HG03103 (cell line): ENCODE results near the gene KATNA1.
"Not testable (repeated sequence)": the region's sequence is repeated elsewhere in the genome, so short reads cannot be mapped to it uniquely, and the experiment has no call there.

ENCODE experiments used
- ATAC-seq: cut with Tn5 transposase; IDR thresholded peaks from one replicate; pipeline ENCODE4 v1.9.1; 2021; ENCODE audit warnings: low read depth; ENCODE audit not compliant: unreplicated experiment

Gene KATNA1

DNA sequence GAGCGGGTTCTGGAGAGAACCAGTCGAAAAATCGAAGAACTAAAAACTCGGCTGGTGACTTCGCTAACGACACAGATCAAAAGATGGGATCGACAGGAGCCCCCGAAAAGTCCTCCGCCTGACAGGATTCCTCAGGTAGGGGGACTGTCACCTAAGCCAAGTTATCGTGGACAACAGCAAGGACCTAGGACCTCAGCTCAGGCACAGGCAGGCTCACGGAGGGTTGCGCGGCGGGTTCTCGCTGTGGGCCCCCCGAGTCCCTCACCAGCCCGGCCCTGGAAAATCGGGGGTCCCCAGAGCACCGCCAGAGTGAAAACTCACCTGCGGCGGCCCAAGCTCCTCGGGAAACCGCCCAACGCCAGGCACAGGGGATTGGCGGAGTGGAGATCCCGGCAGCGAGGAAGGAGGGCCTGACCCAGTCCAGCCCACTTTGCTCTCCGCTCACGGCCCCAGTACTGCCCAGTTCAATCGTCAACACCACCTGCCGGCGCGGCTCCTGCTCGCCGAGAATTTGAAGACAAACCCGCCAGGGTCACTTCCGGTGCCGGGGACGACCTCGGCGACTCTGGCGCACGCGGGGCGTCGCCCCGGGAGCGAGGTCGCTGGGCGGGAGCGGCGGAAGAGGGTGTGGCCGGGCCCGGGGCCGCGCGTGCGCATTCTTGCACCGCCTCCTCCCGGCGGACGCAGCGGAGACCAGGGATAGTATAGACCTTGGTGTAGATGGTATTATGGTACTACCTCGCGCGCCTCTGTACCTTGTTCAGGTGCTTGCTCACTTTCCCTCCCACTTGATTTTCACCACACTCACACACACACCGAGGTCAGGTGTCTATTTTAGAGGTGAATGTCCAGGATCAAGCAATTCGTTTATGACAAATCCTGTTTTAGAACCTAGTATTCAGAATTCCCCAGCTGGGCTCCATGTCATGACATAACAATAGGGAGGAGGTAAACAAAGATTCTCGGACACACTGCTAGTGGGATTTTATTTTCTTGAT lies at the start of gene KATNA1:
TSS of gene KATNA1 (minus strand) at position 567 of the 998 bp plus-strand sequence. CDS start 10,167 bp downstream, outside the sequence.
- peak; percentile 84 for ATAC-seq

DNA sequence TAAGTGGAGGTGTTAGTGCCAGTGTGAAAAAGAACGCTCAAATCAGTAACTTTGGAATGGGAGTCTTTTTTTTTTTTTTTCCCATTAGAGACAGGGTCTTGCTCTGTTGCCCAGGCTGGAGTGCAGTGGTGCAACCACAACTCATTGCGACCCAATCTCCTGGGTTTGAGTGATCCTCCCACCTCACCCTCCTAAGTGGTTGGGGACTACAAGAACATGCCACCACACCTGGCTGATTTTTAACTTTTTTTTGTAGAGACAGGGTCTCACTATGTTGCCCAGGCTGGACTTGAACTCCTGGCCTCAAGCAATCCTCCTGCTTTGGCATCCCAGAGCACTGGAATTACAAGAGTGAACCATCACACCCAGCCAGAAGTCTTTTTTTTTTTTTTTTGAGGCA lies 49.7 kb upstream of the KATNA1 start:
- no peak for ATAC-seq

DNA sequence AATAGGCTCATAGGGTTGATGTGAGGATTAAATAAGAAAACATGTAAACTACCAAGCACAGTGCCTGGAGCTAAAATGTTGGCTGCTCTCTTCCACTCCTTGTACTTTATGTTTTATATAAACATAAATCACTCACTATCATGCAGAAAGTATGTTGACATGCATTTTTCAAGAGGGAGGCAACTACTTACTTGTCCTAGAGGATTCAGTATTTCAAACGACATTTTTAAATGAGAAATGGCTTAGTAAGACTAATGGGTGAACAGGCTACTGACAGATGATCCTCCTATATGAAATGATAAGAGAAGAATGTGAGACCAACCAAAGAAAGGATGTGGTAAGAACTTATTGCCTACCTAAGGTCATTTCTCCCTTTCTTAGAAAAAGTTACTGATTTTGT lies 48.4 kb upstream of the KATNA1 start:
- ATAC-seq: no peak

DNA sequence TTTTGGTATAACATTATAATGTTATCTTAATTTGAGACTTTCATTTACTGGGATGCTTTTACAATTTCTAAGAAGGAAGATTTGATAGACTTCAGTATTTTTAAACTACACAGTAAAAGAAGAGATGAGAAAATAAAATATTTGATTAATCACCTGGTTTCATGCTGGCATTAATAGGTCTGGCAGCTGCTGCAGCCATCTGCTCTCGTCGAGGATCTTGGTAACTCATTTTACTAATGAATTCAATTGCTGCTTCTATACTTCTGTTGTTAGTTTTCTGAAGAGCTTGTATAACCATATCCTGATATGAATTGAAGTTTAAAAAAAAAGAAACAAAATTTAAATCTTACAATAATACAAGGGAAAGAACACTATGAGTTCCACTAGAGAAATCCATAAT lies 46.4 kb upstream of the KATNA1 start:
- no peak for ATAC-seq

DNA sequence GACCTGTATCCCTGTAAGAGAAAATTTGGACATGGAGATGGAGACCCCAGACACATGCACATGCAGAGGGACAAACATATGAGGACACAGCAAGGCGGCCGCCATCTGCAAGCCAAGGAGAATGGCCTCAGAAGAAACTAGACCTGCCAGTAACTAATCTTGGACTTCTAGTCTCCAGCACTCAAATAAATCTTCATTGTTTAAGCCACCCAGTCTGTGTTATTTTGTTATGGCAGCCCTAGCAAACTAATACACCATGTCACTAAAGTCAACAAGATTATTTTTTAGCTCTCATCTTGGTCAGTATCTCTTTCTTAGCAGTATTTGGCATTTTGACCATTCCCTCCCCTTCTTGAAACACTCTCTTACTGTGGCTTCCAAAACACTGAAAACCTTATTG lies 42.7 kb upstream of the KATNA1 start:
- ATAC-seq: no peak

DNA sequence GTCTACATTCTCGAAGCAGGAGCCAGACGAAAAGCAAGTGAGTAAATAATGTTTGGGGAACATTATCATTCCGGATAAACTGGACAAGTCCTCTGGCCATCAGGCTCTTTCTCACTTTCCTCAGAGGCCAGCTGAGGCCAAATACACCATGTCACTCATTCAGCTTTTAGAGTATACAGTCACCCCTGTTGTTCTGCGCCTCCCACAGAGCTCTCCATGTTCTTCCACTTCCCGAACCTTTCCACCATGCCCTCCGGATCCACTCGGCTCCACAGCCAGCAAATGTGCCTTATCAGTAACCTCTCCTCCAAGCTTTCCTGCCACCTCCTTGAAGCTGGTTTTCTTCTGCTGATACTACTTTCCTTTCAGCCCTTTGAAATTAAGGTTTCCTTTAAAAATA lies 37.7 kb upstream of the KATNA1 start:
- ATAC-seq: no peak

DNA sequence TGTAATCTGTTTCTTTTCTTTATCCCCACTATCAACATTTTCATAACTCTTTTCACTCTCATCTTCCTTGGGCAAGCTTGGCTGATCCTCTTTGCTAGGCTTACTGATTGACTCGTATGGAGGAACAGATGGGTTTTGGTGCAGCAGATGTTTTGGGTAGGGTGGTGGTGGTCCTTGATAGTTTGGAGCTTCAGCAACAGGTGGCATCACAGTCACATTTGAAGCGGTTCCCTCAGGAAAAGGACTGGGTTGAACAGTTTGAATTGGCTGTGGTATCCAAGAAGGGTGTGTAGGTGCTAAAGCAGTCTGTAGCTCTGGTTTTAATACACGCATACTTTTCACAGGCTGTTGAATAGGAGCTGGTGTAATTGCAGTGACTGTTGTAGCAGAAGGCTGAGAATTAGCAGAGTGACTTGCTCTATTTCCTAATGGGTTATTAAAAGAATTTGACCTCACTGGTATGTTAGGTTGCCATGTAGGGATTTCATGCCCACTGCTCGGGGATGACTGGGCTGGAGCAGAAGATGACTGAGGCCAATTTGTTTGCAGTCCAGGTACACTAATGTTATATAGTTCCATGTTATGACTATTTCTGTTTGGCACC lies 34.8 kb upstream of the KATNA1 start:
- no peak for ATAC-seq

DNA sequence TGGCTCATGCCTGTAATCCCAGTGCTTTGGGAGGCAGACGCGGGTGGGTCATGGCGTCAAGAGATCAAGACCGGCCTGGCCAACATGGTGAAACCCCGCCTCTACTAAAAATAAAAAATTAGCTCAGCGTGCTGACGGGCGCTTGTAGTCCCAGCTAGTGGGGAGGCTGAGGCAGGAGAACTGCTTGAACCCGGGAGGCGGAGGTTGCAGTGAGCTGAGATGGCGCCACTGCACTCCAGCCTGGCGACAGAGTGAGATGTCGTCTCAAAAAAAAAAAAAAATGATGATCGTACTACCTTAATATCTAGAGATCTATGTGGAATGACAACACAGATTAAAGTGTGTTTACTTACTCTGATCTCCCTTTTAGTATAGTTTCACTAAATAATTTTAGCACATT lies 33.3 kb upstream of the KATNA1 start:
- ATAC-seq: not testable (repeated sequence)

DNA sequence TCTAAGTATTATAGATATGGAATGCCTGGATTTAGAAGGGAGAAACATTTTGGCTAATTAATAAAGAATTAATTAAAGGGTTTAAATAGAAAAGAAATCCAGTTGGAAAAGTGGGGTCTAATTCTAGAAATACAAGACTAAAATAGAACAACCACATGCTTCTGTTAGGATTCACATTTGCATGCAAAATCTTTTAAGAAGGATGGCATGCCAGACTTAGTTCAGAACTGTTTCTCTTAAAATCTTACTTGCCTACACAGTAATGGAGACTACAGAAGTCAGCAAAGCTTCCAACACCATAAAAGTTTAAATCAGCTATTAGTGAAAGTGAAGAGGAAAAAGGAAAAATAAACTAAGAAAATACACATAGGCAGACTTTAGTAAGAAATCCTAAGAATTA lies 32.7 kb upstream of the KATNA1 start:
- ATAC-seq: no peak

DNA sequence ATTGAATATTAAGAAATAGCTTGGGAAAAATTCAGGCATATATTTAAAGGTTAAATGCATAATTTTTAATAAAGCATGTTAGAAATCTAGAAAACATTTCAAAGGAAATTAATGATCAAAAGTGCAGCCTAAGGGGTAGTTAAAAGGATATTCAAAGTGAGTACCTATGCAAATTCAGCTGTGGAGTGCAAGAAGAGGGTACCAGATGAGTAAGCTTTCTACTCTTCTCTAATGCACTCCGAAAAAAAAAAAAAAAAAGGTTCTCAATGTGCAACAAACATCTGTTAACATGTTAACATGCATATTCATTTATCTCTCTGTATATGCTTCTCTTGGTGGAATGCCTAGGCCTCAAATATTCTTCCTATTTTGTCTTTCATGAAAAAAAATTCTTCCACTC lies 32.0 kb upstream of the KATNA1 start:
- no peak for ATAC-seq

DNA sequence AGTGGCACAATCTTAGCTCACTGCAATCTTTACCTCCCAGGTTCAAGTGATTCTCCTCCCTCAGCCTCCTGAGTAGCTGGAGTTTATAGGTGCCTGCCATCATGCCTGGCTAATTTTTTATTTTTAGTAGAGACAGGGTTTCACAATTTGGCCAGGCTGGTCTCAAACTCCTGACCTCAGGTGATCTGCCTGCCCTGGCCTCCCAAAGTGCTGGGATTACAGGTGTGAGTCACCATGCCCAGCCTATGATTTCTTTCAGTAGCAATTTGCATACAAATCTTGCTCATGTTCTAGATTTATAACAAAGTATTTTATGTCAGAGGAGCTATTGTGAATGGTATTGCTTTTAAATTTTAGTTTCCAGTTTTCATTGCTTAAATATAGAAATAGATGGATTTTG lies 23.8 kb upstream of the KATNA1 start:
- ATAC-seq: not testable (repeated sequence)

DNA sequence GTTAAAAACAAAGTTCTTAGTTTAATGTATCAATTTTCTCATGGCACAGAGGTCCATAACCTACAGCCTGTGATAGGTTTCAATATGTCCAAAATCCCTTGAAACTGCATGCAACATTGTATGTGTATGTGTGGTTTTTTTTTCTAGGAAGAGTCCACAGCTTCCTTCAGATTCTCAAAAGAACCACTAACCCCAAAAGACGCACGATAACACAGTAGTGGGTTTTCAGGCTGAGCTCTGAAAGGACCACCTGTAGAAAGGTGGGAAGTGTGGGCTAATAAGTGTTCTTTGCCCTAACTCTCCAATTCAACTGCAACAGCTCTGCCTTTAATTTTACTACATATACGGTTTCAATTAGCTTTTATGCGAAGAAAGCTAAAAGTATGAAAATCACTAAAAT lies 11.5 kb upstream of the KATNA1 start:
- ATAC-seq: no peak

DNA sequence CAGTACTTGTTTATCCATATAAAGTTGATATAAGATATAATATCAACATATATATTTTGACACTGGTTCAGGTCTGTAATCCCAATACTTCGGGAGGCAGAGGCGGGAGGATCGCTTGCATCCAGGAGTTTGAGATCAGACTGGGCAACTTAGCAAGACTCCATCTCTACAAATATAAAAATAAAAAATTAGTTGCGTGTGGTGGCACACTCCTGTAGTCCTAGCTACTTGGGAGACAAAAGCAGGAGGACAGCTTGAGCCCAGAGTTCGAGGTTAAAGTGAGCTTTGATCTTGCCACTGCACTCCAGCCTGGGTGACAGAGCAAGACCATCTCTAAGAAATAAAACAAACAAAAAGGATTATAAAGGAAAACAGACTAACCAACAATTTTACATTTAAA lies 8.9 kb upstream of the KATNA1 start:
- no peak for ATAC-seq

DNA sequence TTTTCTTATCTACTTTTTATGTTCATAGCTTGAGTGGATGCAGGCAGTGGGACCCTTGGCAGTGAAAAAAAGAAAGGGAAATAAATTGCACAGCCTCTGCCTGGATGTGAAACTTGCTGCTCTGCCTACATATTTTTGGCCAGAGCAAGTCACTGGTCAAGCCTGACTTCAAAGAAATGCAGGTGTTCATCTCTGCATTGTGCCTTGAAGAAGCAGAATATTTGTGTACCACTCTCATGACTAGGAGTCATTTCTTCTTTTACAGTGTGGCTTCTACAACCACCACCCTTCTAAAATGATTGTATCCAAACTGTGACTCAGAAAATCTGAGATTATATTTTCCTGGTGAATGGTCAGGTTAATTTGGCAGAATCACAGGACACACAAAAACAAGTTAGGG lies 2.5 kb upstream of the KATNA1 start:
- ATAC-seq: no peak

DNA sequence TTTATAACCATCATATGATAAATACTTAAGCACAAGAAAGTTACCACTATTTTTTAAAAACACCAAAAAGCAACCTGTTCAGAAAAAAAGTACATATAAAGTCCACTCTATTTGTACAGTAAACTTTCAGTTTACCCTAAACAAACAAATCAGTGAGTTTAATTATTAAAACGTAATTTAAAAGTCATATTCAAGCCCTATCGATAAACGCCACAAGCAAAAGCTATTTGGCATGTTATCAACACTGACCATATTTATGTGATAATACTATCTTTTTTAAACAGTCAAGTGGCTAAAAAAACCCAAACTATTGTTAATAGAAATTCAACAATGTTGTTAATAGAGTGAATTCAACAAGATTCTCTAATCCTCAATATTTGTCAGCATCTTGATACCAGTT lies 1.9 kb downstream of the KATNA1 start:
- ATAC-seq: no peak

DNA sequence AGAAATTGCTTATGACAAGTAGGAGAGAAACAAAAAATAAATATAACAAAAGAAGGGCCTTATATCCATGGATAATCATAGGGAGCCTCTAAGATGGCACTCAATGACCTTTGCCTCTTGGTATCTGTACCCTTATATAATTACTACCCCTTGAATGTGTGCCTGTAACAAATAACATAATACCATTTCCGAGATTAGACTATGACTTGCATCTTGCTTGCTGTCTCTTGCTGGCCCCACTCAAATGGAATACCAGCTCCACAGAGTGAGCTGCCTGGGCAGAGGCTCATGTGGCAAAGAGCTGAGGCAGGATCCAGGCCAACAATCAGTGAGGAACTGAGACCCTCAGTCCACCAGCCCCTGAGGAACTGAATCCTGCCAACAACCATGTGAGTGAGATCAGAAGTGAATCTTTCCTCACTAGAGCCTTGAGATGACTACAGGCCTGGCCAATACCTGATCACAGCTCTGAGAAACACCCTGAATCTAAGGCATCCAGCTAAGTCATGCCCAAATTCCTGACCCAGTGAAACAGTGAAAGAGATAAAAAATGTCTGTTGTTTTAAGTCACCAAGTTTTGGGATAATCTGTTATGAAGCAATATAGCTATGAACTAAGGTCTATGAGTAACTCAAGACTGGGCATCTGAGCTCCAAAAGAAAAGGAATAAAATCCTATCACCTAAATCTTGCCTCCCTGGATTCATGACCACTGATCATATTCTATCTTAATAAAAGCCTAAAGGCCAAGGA lies 5.5 kb downstream of the KATNA1 start:
- peak; percentile 55 for ATAC-seq

DNA sequence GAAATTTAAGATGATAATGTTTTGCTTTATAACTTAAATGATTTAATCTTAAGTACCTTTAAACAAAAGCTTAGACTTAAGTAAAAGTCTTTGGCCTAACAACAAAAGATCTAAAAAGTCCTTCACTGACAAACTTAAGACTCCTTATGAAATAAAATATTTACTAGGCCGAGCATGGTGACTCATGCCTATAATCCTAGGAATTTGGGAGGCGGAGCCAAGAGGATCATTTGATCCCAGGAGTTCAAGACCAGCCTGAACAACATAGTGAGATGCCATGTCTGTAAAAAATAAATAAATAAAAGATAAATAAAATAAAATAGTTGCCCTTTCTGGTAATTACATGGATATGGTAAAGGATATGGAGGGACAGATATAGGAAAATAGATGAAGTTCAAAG lies 12.4 kb downstream of the KATNA1 start:
- ATAC-seq: no peak

DNA sequence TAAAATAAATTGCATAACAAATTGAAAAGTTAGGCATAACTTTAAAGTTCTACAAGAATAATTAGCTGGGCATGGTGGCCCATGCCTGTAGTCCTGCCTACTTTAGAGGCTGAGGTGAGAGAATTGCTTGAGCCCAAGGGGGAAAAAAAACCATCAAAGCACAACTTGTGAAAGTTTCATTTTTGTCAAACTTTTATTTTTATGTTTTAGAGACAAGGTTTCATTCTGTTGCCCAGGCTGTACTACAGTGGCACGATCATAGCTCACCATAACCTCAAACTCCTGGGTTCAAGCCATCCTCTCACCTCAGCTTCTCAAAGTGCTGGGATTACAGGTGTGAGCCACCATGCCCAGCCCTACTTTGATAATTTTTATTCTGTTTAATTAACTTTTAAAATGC lies 14.2 kb downstream of the KATNA1 start:
- ATAC-seq: no peak

DNA sequence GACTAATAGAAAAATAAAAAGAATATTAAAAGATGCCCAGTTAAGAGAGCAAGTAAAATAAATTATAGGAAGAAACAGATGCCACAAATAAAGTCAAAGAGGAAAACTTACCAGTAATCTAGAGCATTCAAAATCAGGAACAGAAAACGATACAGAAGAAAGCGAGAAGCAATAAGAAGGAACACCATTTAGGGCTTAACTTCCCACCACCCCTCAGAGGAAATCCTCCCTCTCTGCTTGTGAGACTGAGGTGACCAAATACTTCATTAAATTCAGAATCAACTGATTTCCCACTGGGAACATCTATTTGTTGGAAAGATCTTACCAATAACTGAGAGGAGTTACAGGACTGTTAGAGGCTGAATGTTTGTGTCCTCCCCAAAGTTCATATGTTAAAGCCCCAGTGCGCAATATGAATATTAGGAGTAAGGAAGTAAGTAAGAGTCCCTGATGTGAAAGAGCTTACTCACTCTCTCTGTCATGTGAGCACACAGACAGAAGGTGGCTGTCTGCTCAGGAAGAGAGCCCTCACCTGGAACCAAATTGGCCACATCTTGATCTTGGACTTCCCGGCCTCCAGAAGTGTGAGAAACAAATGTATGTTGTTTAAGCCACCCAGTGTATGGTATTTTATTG lies 19.5 kb downstream of the KATNA1 start:
- ATAC-seq: peak; percentile 82

DNA sequence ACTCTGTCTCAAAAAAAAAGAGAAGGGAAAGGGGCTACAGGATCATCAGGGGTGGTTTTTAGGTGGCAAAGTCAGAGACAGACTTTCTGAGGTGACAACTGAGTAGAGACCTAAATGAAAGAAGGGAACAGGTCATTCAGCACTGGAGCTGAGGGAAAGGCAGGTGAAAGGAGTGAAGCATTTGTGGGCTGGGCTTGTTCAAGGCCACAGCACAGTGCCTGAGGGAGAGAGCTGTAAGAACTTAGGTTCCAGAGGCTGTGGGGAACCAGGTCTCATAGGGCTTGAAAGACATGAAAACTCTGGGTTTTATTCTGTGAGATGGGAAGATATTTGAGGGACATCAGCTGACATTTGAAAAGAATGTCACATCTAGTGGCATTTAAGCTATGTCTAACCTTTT lies 20.8 kb downstream of the KATNA1 start:
- no peak for ATAC-seq

DNA sequence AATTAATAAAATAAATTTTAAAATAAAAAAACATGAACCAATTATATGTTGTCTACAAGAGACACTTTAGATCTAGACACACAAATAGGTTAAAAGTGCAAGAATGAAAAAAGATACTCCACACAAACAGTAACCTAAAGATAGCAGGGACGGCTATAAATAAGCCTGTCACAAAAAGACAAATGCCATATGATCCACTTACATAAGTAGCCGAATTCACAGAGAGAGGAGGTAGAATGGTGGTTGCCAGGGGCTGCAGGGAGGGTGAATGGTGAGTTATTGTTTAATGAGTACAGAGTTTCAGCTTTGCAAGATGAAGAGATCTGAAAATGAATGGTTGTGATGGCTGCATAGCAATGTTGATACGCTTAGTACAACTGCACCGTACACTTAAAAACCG lies 32.7 kb downstream of the KATNA1 start:
- no peak for ATAC-seq
